HG03196 (cell line): Measurements from ENCODE around the gene SYTL3.
"Not testable (repeated sequence)": the region's sequence is repeated elsewhere in the genome, so short reads cannot be mapped to it uniquely, and the experiment has no call there.

Experiments used
- ATAC-seq: cut with Tn5 transposase; IDR thresholded peaks from one replicate; pipeline ENCODE4 v1.9.1; 2021; ENCODE audit not compliant: unreplicated experiment

The SYTL3 gene

GRCh38 chr6:158621694-158622544, 27.9 kb upstream of the SYTL3 start:
- no peak for ATAC-seq

DNA sequence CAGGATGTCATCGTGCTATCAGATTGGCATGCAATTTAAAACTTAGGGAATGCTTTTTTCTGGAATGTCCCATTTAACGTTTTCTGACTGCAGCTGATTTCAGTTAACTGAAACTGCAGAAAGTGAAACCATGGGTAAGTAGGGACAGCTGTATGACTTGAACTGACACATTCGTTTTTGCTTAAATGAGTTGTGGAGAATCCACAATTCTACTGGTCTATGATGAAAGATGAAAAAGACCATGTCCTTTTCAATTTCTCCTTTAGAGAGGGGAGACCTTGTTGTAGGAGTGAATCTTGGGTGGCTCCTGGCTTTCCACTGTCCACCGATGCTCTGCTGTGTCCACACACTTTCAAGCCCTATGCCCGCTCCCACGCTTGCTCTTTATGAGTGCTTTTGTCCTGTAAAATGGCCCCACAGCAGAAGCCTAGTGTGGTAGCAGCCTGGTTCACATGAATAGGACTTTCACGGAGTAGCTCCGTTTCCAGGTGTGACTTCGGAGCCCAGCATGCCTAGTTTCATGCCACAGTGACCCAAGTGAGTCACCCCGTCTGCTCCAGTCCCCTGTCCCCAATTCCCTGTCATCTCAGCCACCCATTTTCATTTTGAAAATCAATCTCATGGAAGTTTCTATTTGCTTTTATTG, 27.2 kb upstream of the SYTL3 start:
- ATAC-seq, result no peak

GRCh38 chr6:158624684-158625682, 24.9 kb upstream of the SYTL3 start:
- no peak for ATAC-seq

DNA sequence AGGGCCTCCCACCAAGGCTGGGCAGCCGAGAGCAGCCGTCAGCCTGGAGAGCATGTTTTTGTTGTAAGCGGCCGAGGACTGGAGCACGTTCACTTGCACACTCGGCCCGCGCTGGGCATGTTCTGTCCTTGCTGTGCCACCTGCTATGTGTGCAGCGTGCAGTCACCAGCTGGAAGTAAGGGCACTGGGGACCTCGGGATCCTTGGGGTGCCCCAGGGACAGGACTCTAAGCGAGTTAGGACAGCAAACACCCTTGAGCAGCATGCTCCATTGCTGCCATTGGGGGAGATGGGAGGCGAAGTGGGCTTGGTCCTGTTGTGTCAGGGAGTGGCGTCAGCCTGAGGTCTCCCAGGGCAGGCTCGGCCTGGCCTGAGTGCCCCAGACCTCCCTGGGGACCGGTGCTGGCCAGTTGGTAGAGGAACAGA, 24.0 kb upstream of the SYTL3 start:
- ATAC-seq, result no peak

- no peak for ATAC-seq
These were observed 23.3 kb upstream of the SYTL3 start for GRCh38 chr6:158626360-158627167.

- ATAC-seq, result no peak
These were observed 22.5 kb upstream of the SYTL3 start for GRCh38 chr6:158627168-158627939.

GRCh38 chr6:158627940-158628211, 22.0 kb upstream of the SYTL3 start:
- ATAC-seq, result no peak

- no peak for ATAC-seq
These were observed 21.3 kb upstream of the SYTL3 start for GRCh38 chr6:158628542-158628941.

- ATAC-seq, result no peak
These were observed 20.3 kb upstream of the SYTL3 start for GRCh38 chr6:158629367-158630221.

DNA sequence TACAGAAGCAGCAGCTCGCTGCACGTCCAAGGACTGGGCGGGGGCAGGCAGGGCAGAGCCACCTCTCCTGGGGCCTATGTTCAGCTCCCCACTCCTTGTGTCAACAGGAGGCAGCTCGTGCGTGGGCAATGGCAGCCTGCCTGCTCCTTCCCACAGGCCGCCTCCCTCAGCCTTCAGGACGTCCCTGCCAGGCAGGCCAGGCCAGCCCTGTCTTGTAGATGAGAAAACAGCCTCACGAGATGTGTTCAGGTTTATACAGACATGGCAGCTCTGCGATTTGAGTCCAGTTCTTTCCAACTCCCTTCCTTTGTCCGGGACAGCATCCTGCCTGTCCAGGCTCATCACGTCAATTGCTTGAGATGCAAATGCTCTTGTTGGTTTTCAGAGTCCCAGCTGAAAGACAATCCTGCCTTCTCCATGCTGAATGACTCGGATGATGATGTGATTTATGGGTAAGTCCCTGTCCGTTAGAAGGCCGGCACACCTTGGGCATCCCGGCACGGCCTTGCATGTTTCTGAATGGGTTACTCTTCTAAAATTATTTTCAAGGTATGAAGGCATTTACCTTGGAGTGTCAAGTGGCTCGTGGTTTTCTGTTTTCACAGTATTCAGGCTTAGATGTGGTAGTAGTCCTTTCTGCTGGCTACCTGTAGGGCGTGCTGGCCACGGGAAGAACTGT, 18.8 kb upstream of the SYTL3 start:
- no peak for ATAC-seq

- no peak for ATAC-seq
These were observed 17.9 kb upstream of the SYTL3 start for GRCh38 chr6:158631678-158632537.

DNA sequence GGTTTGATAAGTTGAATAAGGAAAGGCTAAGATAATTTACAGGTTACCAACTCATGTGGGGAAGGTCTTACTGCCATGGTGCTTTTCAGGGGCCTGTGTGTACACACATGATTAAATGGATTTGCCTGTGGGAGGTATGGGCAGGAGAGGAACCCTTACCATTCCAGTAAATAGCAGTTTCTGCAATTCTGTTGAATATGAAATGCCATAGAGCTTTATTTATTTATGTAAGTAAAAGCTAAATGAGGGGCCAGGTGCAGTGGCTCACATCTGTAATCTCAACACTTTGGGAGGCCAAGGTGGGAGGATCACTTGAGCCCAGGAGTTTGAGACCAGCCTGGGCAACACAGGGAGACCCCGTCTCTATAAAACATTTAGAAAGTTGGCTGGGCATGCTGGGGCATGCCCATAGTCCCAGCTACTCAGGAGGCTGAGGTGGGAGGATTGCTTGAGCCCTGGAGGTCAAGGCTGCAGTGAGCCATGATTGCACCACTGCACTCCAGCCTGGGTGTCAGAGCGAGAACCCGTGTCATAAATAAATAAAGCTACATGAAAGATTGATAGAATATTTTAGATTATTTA, 17.2 kb upstream of the SYTL3 start:
- ATAC-seq, result not testable (repeated sequence)

DNA sequence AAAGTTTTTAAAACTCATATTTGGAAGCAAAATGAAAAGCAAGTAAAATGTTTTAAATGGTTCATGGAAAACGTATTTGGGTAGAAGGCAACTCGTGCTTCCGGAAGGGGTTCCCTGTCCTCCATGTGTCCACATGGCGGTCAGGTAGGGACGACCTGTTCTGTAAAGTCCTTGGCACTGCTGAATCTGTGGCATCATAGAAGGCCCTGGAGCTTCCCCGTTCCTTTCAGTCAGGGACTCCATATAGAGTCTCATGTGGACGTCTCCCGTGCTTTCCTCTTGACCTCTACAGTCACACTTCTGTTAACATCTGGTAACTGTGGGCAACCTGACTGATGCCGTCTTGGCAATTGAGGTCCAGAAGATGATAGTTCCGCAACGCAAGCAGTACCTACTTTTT, 16.7 kb upstream of the SYTL3 start:
- no peak for ATAC-seq

DNA sequence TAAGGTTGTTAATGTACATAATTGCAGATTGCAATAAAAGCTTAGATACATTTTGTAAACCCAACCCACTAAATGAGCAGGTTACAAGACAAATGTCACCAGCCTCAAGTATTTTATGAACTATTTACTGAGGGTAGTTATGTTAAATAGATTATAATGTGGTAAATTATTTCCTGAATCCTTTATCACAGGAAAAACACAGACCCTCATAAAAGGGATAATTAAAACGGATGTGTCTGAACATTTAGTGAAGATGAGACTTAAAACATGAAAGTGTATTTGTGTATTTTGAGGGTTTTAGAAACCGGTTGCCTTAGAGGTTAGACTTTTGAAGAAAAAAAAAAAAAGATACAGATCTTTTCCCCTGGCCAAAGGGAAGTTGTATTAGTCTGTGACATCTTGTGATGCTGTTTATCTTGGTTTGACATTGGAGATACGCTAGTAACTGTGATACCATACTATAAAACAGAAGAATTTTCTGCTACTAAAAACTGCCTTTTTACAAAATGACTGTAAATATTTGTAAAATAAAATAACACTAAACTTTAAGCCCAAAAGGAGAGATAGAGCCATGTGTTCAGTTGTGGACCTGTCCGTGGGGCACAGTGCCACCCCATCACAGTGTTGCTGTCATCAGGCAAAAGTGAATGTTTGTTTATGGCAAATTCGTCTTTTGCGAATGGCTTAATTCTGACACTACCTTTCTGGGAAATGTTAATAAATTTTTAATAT, 15.0 kb upstream of the SYTL3 start:
- ATAC-seq, result no peak

- no peak for ATAC-seq
These were observed 14.3 kb upstream of the SYTL3 start for GRCh38 chr6:158635427-158636073.

GRCh38 chr6:158636778-158637177, 13.1 kb upstream of the SYTL3 start:
- no peak for ATAC-seq
